ENCODE measurements around the gene MED14. TPM values are rescaled to one million over a fixed set of nuclear protein-coding genes. Genes with fewer than 3 reads are reported as not detected.

The MED14 gene
- total RNA-seq, 1 experiment from 2014 or later, result 39.9 TPM

- no peaks in the 10 kb centered on the region for H3K4me1 ChIP-seq (replicated peaks; ENCODE audit: insufficient read depth)
- H3F3A ChIP-seq (ENCODE audit: insufficient read depth, low read depth), result no peaks in the 10 kb centered on the region
- no peak overlapping the region for H3K4me2 ChIP-seq
- H4K20me1 ChIP-seq (ENCODE audit: insufficient read depth), result no peaks in the 10 kb centered on the region
- ChIA-PET CTCF (no interaction called here), POLR2A (ENCODE audit: unreplicated experiment) (no interaction called here)
- H3K9me2 ChIP-seq (ENCODE audit: insufficient read depth), result no peaks in the 10 kb centered on the region
- no peaks in the 10 kb centered on the region for H3K36me3 ChIP-seq (ENCODE audit: low read depth)
- no peaks in the 10 kb centered on the region for H3K79me2 ChIP-seq (ENCODE audit: low read depth)
- H3K27me3 ChIP-seq (ENCODE audit: insufficient read depth, low read depth), result no peaks in the 10 kb centered on the region
- intact Hi-C loops (cut with micrococcal nuclease; ENCODE audit: unreplicated experiment), result no loop called here
- BruUV-seq (replicated peaks), result no TSS peak
- no peaks in the 10 kb centered on the region for H3K9me3 ChIP-seq (ENCODE audit: insufficient read depth, low read depth)
- no peak overlapping the region for H3K27ac ChIP-seq
- TF ChIP-seq CTCF (conservative IDR thresholded peaks at IDR 0.05) (no peak), EZH2 (IDR thresholded peaks at IDR 0.05; ENCODE audit: low read depth) (no peak)
- DNase-seq, result no peak
- no peak overlapping the region for H2AFZ ChIP-seq
- no peak overlapping the region for H3K4me3 ChIP-seq
These were observed 75.0 kb downstream of the MED14 start for GRCh38 chrX:40660381-40660780.

- Histone ChIP-seq H3K27ac (no peak overlapping the region), H3K27me3 (ENCODE audit: insufficient read depth, low read depth) (no peaks in the 10 kb centered on the region), H2AFZ (no peak overlapping the region), H3K36me3 (ENCODE audit: low read depth) (no peaks in the 10 kb centered on the region), H3F3A (ENCODE audit: insufficient read depth, low read depth) (no peaks in the 10 kb centered on the region), H3K4me3 (no peak overlapping the region), H3K9me2 (ENCODE audit: insufficient read depth) (no peaks in the 10 kb centered on the region), H3K9me3 (ENCODE audit: insufficient read depth, low read depth) (no peaks in the 10 kb centered on the region), H3K4me2 (no peak overlapping the region), H3K4me1 (replicated peaks; ENCODE audit: insufficient read depth) (no peaks in the 10 kb centered on the region), H4K20me1 (ENCODE audit: insufficient read depth) (no peaks in the 10 kb centered on the region), H3K79me2 (ENCODE audit: low read depth) (no peaks in the 10 kb centered on the region)
- ChIA-PET POLR2A (ENCODE audit: unreplicated experiment) (no interaction called here), CTCF (no interaction called here)
- DNase-seq, result no peak
- BruUV-seq (replicated peaks), result no TSS peak
- no peak for TF ChIP-seq EZH2 (IDR thresholded peaks at IDR 0.05; ENCODE audit: low read depth)
- no peak for TF ChIP-seq CTCF (conservative IDR thresholded peaks at IDR 0.05)
- intact Hi-C loops (cut with micrococcal nuclease; ENCODE audit: unreplicated experiment), result loop anchor here (5.0 kb wide), 1 partner anchor 139 kb away; no protein-coding TSS in a partner anchor
These were observed 81.8 kb downstream of the MED14 start for GRCh38 chrX:40653535-40653934.

- Histone ChIP-seq H3K4me2 (no peak overlapping the region), H2AFZ (no peak overlapping the region), H3K9me2 (ENCODE audit: insufficient read depth) (no peaks in the 10 kb centered on the region), H4K20me1 (ENCODE audit: insufficient read depth) (no peaks in the 10 kb centered on the region), H3K4me1 (replicated peaks; ENCODE audit: insufficient read depth) (no peaks in the 10 kb centered on the region), H3K27ac (no peak overlapping the region), H3F3A (ENCODE audit: insufficient read depth, low read depth) (no peaks in the 10 kb centered on the region), H3K36me3 (ENCODE audit: low read depth) (no peaks in the 10 kb centered on the region), H3K4me3 (no peak overlapping the region), H3K79me2 (ENCODE audit: low read depth) (no peaks in the 10 kb centered on the region), H3K27me3 (ENCODE audit: insufficient read depth, low read depth) (no peaks in the 10 kb centered on the region), H3K9me3 (ENCODE audit: insufficient read depth, low read depth) (no peaks in the 10 kb centered on the region)
- DNase-seq, result no peak
- intact Hi-C loops (cut with micrococcal nuclease; ENCODE audit: unreplicated experiment), result loop anchor here (5.0 kb wide), 1 partner anchor 140 kb away; no protein-coding TSS in a partner anchor
- POLR2A ChIA-PET (ENCODE audit: unreplicated experiment), result no interaction called here
- no TSS peak for BruUV-seq (replicated peaks)
- TF ChIP-seq CTCF (conservative IDR thresholded peaks at IDR 0.05) (no peak), EZH2 (IDR thresholded peaks at IDR 0.05; ENCODE audit: low read depth) (no peak)
- CTCF ChIA-PET, result no interaction called here
These were observed 82.7 kb downstream of the MED14 start for GRCh38 chrX:40652664-40653063.
